HG03558 (cell line): ENCODE data around the gene IPO13.

Experiments used
- ATAC-seq: cut with Tn5 transposase; IDR thresholded peaks from one replicate; pipeline ENCODE4 v1.9.1; 2021; ENCODE audit warnings: moderate number of reproducible peaks; ENCODE audit not compliant: unreplicated experiment; ENCODE audit errors: extremely low read depth

The IPO13 gene

GRCh38 chr1:43947874-43948437, 1.2 kb downstream of the IPO13 start:
- ATAC-seq: no peak

GRCh38 chr1:43949678-43950077, 2.9 kb downstream of the IPO13 start:
- ATAC-seq: no peak

DNA sequence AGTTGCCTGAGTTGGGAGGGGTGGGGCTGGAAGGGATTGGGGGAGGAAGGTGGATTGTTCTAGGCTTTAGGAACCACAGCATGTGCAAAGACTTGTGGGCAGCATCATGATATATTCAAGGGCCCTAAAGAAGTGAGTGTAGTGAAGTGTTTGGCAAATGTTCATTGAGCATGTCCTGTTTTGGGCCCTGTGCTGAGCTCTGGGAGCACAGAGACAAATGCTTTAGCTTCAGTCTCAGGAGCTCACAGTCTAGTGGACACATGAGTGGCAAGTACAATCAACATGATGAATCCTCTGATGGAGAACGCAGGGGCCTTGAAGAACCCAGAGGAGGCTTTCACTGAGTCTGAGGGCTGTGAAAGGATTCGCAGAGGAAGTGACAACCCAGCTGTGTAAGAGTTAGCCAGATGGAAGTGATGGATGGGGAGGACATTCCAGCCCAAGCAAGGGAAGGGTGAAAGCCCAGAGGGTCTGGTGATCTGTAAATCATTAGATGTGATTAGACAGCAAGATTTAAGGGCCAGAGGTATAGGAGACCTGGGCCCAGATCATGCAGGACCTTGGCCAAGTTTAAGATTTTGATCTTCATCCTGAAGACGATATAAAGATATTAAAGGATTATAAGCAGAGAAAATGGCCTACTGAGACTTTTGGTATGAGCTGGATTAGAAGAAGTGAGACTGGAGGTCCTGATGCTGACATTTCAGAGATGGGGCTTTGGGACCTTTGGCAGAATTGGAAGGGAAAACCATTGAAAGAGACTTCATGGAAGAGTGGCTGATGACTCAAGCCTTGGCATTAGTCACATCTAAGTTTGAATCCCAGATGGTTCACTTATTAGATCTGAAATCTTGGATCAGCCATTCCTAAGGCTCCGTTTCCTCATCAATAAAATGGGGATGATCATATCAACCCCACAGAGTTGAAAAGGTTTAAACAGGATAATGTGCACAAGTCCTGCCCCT, 4.6 kb downstream of the IPO13 start:
- no peak for ATAC-seq

DNA sequence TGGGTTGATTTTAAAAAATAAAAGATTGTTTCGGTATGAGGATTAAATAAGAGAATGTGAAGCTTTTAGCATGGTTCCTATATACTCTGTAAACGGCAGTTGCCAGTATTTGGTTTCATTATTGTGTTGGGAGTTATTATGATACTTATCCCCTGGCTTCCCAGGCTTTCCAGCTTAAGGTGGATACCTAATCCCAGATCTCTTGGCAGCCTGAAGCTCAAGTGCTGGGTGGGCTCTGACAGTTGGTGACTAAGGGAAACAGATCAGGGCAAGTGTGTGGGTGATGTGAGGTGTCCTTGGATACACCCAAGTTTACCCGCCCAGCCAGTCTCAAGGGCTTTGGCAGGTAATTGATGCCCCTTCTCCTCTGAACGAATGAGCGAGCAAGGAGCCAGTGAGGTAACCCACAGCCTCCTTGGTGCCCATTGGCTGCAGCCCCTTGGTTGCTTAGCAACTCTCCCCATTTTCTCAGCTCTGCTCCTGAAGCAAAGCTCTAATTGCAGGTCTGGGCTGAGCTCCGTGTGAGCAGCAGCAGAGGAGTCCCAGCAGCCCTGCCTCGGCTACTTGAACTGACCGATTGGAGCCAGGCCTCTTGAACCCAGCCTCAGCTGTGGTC, 6.1 kb downstream of the IPO13 start:
- ATAC-seq: no peak

DNA sequence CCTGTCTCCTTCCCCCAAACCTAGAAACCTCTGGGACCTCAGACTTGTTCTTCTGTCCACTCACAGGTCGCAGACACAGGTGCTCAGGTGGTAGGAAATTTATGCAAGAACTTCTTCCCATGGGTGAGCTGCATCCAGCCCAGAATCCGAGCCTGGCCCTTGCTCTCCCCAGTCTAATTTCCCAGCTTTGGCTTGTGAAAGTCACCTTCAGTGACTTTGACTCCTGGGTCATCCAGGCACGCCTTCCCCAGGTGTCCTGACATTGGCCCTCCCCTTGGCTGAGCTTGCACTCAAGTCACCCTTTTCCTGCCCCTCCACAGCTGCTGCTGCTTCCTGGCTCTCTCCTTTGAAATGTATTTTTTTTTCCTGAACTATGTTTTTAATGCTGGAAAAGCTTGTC, 6.6 kb downstream of the IPO13 start:
- no peak for ATAC-seq

- ATAC-seq: no peak
Measured at GRCh38 chr1:43954036-43954435, 7.3 kb downstream of the IPO13 start.

DNA sequence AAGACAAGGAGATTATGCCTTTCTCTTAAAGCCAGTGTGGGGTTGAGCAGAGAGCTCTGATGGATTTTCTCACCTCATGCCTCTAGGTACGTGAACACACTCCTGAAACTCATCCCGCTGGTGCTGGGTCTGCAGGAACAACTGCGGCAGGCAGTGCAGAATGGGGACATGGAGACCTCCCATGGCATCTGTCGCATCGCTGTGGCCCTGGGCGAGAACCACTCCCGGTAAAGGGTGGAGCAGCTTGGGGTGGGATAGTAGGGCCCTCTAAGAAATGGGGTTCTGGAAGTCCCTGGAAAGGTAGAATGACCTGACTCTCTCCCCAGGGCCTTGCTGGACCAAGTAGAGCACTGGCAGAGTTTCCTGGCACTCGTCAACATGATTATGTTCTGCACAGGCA, 9.5 kb downstream of the IPO13 start:
- ATAC-seq: no peak

- no peak for ATAC-seq
Measured at GRCh38 chr1:43957407-43958040, 10.8 kb downstream of the IPO13 start.

- no peak for ATAC-seq
Measured at GRCh38 chr1:43958351-43959255, 11.9 kb downstream of the IPO13 start.

- no peak for ATAC-seq
Measured at GRCh38 chr1:43960798-43961197, 14.0 kb downstream of the IPO13 start.

- no peak for ATAC-seq
Measured at GRCh38 chr1:43961692-43962091, 14.9 kb downstream of the IPO13 start.

GRCh38 chr1:43962324-43962723, 15.6 kb downstream of the IPO13 start:
- no peak for ATAC-seq

DNA sequence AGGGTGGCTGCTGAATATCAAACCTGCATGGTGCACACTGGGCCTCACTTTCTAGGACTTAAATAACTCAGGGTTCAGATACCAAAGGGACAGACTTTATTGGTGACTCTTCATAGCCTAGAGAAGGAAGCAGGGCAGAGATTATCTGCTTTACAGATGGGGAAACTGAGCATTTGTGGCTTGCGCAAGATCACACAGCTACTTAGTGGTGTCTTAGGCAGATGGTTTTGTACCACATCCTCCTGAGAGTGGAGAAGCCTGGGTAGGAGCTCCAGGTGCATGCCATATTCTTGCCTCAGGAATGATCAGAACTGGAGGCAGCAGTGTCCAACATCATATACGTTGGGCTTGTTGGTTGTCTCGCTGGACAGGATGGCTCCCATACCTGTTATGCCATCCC, 16.3 kb downstream of the IPO13 start:
- ATAC-seq: no peak

DNA sequence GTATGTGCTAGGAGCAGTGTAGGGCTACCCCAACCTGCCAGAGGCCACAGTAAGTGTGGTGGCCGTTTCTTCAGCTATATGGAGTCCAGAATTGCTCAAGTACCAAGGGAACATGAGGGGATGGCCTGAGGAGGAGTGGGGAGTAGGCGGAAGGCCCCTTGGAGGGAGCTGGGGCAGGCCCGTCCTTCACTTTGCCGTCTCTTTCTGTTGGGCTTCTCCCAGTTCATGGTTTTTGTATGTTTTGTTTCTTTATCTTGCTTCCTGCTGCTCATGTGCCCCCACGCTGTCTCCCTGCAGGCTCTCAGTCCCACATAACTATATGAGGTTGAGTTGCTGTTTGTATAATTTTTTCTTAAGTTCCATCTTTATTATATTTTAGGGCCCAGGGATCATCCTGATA, 17.1 kb downstream of the IPO13 start:
- no peak for ATAC-seq

DNA sequence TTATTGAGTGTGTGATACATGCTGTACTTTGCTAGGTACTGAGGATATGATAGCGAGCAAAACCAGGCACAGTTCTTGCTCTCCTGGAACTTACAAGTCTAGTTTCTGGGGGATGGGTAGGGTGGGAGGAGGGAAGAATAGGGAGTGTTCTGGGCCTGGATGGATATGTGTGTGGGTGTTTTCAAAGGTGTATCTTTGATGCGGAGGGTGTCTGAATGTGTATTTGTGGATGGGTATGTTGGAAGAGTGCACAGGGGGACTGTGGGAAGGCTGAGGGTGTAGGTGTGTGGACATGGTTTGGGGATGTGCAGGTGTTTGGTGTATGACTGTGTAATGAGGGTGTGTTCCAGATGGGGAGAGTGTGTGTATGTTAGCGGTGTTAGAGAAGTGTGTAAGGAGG, 18.6 kb downstream of the IPO13 start:
- no peak for ATAC-seq

DNA sequence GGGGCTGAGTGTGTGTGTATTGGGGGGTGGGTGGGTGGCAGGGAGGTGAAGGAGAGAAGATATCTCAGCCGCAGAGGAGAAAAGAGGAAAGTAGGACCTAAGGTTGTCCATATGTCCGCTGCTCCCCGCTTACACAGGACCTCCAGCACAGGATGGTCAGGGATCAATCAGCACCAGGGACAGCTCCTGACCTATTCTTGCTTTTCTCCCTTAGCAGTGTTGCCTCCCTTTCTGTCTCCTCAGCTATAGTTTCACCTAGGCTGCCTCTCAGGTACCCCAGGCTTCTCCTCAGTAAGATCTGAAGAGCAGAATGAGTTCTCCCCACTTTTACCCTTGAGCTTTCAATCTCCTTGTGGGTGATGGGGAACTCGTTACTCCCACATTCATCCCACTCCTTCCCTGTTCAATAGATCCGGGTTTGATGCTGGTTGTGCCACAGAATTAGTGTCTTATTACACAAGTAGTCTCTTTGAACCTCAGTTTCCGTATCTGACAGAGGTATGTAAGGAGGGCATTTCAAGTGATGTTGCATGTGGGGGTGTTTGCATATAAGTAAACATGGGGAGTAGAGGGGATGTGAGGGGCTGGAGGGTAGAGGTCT, 21.7 kb downstream of the IPO13 start:
- ATAC-seq: no peak

DNA sequence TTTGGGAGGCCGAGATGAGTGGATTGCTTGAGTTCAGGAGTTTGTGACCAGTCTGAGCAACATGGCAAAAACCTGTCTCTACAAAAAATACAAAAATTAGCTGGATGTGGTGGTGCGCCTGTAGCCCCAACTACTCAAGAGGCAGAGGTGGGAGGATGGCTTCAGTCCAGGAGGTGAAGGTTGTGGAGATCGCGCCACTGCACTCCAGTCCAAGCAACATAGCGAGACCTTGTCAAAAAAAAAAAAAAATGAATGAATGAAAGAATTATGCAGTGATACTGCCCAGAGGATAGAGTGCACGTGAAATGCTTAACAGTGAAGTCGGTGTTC, 22.6 kb downstream of the IPO13 start:
- ATAC-seq: no peak

DNA sequence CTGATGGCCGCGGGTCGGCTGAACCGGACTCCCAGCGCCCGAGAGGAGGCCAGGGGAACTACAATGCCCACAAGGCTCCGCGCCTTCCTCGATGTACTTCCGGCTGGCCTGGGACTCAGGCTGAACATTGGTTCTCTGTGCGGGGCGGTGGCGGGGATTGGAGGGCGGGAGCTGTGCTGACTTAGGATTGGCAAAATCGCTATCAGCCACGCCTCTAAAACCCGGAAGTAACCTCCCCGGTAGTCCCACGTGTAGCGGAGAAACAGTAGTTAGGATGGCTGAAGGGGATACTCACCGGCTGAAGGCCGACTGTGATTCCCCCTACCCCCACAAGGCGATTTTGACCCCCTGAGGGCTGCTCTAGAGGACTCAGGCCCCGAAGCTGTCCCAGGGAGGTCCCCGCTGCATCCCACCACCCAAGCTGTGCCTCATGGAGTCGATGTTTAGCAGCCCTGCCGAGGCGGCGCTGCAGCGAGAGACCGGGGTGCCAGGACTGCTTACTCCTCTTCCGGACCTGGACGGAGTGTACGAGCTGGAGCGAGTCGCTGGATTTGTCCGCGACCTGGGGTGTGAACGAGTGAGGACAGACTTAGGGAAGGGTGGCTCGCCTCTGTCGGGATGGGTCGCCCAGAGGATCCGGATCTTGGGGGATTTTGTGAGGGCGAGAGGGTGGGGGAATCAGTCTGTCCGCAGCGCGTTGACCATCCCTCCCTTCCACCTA, 23.2 kb downstream of the IPO13 start, which contains the start of gene DPH2:
Gene DPH2, plus strand, starts transcription at position 265 of the 721 bp plus-strand sequence. Its CDS starts 166 bp downstream, at position 431.
- ATAC-seq: no peak

GRCh38 chr1:43970502-43970901, 23.8 kb downstream of the IPO13 start:
- no peak for ATAC-seq
